ENCODE results near the gene GOLPH3. TPM values are rescaled to one million over a fixed set of nuclear protein-coding genes. Genes with fewer than 3 reads are reported as not detected.
"Not testable (repeated sequence)": the region's sequence is repeated elsewhere in the genome, so short reads cannot be mapped to it uniquely, and the experiment has no call there.

Gene GOLPH3
- total and polyA plus RNA-seq, 7 donors: 23.0 to 55.3 (median 31.0) TPM

- no peaks in the 10 kb centered on the region for H3K27me3 ChIP-seq (ENCODE audit: insufficient read depth in 3 of 3, low read length in 2 of 3)
- no peak for ATAC-seq
- H3K27ac ChIP-seq: peak overlapping the region; percentile 100
- DNase-seq: no peak
- TF ChIP-seq CTCF (IDR thresholded peaks at IDR 0.05): no peak
- intact Hi-C loops (cut with DNase I): loop anchor here in 1 of 2 donors (10.0 kb wide), 1 partner anchor 52 kb away; no protein-coding TSS in a partner anchor
- H3K9me3 ChIP-seq: no peaks in the 10 kb centered on the region
- 0 to 2% (median 0%) methylated on average over 4 of the region's 4 CpGs for WGBS, 3 donors
- peak overlapping the region; percentile 100 for H3K4me3 ChIP-seq
- H3K4me1 ChIP-seq: peaks cover 44% of the 10 kb centered on the region
- peaks cover 0 to 27% of the 10 kb centered on the region in 2 donors for H3K36me3 ChIP-seq (ENCODE audit: insufficient read depth in 1 of 2, low read depth in 1 of 2)
Measured at GRCh38 chr5:32172923-32173266, 1.2 kb downstream of the GOLPH3 start.

GRCh38 chr5:32172186-32172911 is 1.8 kb downstream of the GOLPH3 start:
- peak overlapping the region; percentile 100 for H3K27ac ChIP-seq
- not testable (repeated sequence) for H3K27me3 ChIP-seq (ENCODE audit: insufficient read depth in 3 of 3, low read length in 2 of 3); H3K9me3 ChIP-seq; ATAC-seq
- H3K4me3 ChIP-seq: peak overlapping the region; percentile 100
- H3K36me3 ChIP-seq (ENCODE audit: insufficient read depth in 1 of 2, low read depth in 1 of 2): peaks cover 0 to 32% of the 10 kb centered on the region in 2 donors
- H3K4me1 ChIP-seq: peaks cover 44% of the 10 kb centered on the region
- peak in 1 of 2 donors; percentile 53 for DNase-seq
- intact Hi-C loops (cut with DNase I): loop anchor here in 1 of 2 donors (10.0 kb wide), 1 partner anchor 52 kb away; no protein-coding TSS in a partner anchor
- 16 to 20% (median 18%) methylated on average over 34 of the region's 34 CpGs for WGBS, 3 donors

- H3K4me3 ChIP-seq: no peak overlapping the region
- H3K36me3 ChIP-seq (ENCODE audit: insufficient read depth in 1 of 2, low read depth in 1 of 2): peaks cover 0 to 38% of the 10 kb centered on the region in 2 donors
- no peaks in the 10 kb centered on the region for H3K9me3 ChIP-seq
- 80 to 84% (median 83%) methylated on average over 5 of the region's 5 CpGs for WGBS, 3 donors
- TF ChIP-seq CTCF (IDR thresholded peaks at IDR 0.05): no peak
- H3K27me3 ChIP-seq (ENCODE audit: insufficient read depth in 3 of 3, low read length in 2 of 3): no peaks in the 10 kb centered on the region
- intact Hi-C loops (cut with DNase I): loop anchor here in 1 of 2 donors (10.0 kb wide), 1 partner anchor 54 kb away; no protein-coding TSS in a partner anchor
- H3K27ac ChIP-seq: peak overlapping the region; percentile 61
- DNase-seq: no peak
- no peak for ATAC-seq
- H3K4me1 ChIP-seq: peaks cover 52% of the 10 kb centered on the region
Measured at GRCh38 chr5:32170303-32171151, 3.6 kb downstream of the GOLPH3 start.

GRCh38 chr5:32168460-32169033 is 5.6 kb downstream of the GOLPH3 start:
- WGBS, 3 donors: 64 to 76% (median 69%) methylated on average over 9 of the region's 9 CpGs

More at GRCh38 chr5:32168460-32169033, 5.6 kb downstream of the GOLPH3 start:
- Histone ChIP-seq H3K9me3 (no peaks in the 10 kb centered on the region), H3K27ac (no peak overlapping the region), H3K36me3 (ENCODE audit: insufficient read depth in 1 of 2, low read depth in 1 of 2) (peaks cover 0 to 38% of the 10 kb centered on the region in 2 donors), H3K4me1 (peaks cover 56% of the 10 kb centered on the region), H3K4me3 (no peak overlapping the region), H3K27me3 (ENCODE audit: insufficient read depth in 3 of 3, low read length in 2 of 3) (no peaks in the 10 kb centered on the region)
- intact Hi-C loops (cut with DNase I): no loop called here
- ATAC-seq: peak in 3 of 4 donors; percentile 36 to 68 (median 61)
- no peak for TF ChIP-seq CTCF (IDR thresholded peaks at IDR 0.05)
- DNase-seq: no peak
